ENCODE measurements around the gene RPL38.

Gene RPL38

DNA sequence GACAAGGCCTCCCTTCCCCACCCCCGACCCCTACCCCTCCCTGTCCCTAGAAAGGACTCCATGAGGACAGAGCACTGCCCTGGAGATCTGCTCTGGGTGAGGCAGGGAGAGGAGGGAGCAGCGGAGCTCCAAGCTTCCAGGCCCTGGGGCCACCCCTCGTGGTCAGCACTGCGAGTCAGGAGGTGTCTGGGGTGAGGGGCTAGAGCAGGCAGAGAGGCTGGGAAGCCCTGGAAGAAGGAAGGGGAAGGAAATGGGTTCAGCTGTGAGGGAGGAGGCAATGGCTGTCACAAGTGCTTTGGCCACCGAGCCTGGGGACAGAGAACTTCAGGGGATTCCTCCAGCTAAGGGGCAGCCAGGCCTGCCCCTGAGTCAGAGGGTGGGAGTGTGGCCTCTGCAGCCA, 42.4 kb downstream of the RPL38 start:
- no peak for DNase-seq (ENCODE audit: low spot score)

DNA sequence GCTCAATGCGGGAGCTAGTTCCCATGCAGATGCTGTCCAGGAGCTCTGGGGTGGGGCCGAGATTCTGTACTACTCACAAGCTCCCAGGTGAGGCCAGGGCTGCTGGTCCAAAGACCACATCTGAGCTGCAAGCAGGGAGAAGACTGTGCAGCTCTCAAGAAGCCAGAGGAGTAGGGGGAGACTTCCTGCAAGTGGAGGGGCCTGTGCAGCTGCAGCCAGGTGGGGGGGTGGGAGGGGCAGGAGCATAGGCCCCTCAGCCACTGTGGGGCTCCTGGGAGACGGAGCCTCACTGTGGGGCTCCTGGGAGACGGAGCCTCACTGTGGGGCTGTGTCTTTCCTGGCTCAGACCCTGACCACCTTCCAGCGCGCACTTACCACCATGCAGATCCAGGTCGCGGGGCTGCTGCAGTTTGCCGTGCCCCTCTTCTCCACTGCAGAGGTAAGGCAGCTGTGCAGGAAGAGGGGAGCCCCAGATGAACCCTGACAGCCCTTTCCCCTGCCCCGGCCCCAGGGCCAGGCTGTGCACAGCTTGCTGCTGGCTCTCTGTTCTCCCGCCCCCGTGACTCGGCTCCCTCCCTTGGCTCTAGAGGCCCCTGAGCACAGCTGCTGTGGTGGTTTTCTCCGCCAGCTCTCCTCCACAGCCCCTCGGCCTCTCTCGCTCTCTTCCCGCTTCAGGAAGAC, 46.3 kb downstream of the RPL38 start:
- no peak for DNase-seq (ENCODE audit: low spot score)

DNA sequence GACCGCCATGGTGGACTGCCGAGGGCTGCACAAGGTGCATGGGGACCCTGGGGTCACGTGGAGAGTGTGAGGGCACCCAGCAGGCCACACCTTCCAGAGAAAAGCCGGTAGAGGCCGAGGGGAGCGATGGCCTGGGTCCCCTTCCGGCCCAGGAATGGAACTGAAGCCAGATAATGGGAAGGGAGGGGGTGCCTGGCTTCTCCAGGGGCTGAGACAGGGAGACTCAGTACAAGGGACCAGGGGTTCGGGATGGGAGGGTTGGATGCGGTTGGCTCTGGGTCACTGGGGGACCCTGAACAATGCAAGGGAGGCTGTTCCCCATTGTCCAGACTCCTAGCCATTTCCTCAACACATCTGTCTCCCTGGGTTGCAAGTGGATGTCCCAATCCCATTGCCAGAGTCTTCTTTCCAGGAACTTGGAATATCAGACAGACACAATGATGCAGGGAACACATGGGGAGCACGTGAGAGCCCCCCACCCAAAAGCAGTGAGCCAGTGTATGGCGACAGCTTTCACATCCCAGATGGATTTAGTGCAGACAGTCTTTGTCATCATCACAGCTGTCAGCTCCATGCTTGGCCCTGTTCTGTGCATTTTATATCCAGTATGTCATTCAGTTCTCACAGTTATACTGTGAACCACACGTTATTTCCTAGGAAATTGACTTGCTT, 47.0 kb downstream of the RPL38 start:
- DNase-seq (ENCODE audit: low spot score), result no peak

DNA sequence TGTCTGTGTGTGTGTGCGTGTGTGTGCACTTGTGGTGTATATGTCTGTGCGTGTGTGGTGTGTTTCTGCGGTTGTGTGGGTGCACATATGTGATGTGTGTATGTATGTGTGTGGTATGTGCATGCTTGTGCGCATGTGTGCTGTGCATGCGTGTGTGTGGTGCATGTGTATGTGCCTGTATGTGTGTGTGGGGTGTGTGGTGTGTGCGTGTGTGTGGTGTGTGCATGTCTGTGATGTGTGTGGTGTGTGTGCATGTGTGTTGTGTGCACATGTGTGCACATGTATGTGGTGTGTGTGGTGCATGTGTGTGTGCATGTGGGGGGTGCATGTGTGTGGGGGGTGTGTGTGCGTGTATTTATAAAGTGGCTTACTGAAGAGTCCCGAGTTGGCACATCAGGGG, 47.6 kb downstream of the RPL38 start:
- no peak for DNase-seq (ENCODE audit: low spot score)

DNA sequence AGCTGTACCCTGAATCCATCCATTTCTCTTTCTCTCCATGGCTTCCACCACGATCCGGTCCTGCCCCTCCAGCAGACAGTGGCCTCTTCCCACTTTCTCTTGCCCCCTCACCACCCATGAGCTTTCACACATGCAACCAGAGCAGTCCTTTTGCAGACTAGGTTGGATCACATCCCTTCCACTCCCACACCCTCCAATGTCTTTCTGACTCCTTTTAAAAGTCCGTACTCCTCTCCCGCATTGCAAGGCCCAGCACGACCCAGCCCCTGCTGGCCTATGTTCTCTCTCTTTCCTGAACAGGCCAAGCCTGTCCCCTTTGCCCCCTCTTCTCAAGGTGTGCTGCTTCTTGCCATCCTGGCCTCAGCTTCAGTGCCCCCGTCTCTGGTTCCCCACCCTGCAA, 48.1 kb downstream of the RPL38 start:
- no peak for DNase-seq (ENCODE audit: low spot score)

DNA sequence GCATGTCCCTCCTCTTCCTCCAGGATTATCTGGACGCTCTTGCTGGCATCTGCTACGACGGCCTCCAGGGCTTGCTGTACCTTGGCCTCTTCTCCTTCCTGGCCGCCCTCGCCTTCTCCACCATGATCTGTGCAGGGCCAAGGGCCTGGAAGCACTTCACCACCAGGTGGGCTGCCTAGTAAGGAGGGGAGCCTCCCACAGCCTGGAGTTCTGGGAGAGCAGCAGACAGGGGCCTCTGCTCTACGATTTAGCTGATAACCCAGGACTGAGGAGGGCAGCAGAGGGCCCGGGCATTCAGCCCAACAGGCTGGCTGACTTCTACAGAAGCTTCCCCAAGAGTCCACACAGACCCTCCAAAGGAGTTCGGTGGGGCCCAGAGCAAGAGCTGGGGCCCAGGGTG, 48.7 kb downstream of the RPL38 start:
- DNase-seq (ENCODE audit: low spot score), result no peak

DNA sequence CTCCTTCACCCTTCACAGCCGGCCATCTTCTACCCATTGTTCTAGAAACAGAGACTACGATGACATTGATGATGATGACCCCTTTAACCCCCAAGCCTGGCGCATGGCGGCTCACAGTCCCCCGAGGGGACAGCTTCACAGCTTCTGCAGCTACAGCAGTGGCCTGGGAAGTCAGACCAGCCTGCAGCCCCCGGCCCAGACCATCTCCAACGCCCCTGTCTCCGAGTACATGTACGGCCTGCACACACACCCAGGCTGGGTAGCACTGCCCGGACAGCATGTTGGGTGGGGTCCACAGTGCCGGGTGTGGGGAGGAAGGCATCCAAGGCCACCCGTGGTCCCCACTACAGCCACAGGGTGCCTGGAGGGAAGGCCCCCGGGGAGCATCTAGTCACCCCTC, 49.6 kb downstream of the RPL38 start:
- no peak for DNase-seq (ENCODE audit: low spot score)

DNA sequence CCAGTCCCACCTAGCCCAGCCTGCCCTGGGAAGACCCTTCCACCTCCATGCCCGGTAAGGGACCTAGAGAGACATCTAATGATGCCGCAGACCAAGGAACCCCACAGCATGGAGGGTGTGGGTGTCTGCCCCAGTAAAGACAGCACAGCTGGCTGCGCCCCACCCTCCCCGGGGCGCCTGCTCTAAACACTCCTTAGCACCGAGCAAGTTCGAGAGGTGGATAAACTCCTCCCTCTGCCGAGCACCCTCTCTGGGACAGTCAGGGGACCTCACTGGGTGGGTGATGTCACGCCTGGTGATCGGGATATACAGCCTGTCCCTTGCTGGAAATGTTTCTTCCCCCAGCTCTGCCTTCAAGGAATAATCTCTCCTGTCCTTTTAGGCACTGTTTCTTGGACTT, 53.8 kb downstream of the RPL38 start:
- no peak for DNase-seq (ENCODE audit: low spot score)

DNA sequence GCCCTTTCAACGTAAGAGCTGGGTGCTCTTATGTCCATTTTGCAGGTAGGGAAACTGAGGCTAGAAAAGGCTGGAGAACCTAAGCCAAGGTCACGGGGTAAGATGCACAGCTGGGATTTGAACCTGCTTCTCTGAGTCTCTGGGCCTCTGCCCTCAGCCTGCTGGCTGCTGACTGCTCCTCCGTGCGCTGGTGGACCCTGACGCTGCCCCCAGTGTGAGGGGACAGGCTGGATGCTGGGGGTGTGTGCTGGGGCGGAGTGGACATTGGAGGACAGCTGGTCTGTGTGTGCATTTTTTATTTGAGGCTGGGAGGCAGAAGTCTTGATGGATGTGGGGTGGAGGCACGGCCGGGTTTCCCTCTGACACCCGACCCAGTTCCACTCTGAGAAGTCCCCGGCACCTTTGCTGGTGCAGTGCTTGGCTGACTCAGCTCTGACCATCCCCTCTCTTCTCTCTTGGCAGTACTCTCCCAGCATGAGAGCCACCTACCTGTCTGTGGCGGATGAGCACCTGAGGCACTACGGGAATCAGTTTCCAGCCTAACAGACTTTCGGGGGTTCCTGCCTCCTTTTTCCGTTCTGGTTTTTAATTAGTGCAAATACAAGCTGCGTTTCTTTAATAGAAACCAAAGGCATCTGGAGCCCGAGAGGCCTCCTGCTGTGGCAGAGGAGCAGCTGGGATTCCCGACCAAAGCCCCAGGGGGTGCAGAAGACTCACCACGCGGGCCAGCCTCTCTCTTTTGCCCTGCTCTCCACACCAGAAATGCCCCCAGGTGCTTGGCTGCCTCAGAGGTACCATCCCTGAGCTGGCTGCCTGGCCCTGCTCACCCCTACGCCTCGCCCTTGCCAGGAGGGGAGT, 56.4 kb downstream of the RPL38 start:
- no peak for DNase-seq (ENCODE audit: low spot score)
